Small intestine (tissue), 7 donors: ENCODE data around the gene ATXN7. TPM values are rescaled to one million over a fixed set of nuclear protein-coding genes. Genes with fewer than 3 reads are reported as not detected.

Source experiments
- DNase-seq, 2 donors: peaks; one replicate each; pipeline versions ENCODE4 v3.0.0 to v3.0.0-alpha.2; 2013
- FAIRE-seq: peaks from 2 replicates; lab custom pipeline; 2012; peaks lifted over from hg19 to GRCh38; lab: Jason Lieb, UNC
- H3K27ac ChIP-seq, 3 donors: one replicate each; pipeline ENCODE4 v1.5.1; 2013; ENCODE audit warnings: low read length in 2 of 3, mild to moderate bottlenecking in 2 of 3, control low read depth in 1 of 3, inconsistent platforms in 1 of 3, low read depth in 1 of 3, moderate library complexity in 1 of 3
- H3K27me3 ChIP-seq, 3 donors: one replicate each; pipeline ENCODE4 v1.6.1; 2013; ENCODE audit warnings: low read length in 3 of 3, inconsistent platforms in 1 of 3; ENCODE audit not compliant: control insufficient read depth in 3 of 3, insufficient read depth in 3 of 3
- H3K36me3 ChIP-seq, 3 donors: one replicate each; pipeline ENCODE4 v1.6.1; 2013; ENCODE audit warnings: low read length in 3 of 3, inconsistent platforms in 1 of 3, low read depth in 1 of 3, mild to moderate bottlenecking in 1 of 3, moderate library complexity in 1 of 3; ENCODE audit not compliant: control insufficient read depth in 3 of 3, insufficient read depth in 2 of 3
- H3K4me1 ChIP-seq, 3 donors: one replicate each; pipeline ENCODE4 v1.6.1; 2013; ENCODE audit warnings: low read length in 2 of 3, inconsistent platforms in 1 of 3, low read depth in 1 of 3, mild to moderate bottlenecking in 1 of 3, moderate library complexity in 1 of 3; ENCODE audit not compliant: control insufficient read depth in 3 of 3, insufficient read depth in 2 of 3
- H3K4me3 ChIP-seq, 3 donors: one replicate each; pipeline ENCODE4 v1.5.1; 2013; ENCODE audit warnings: low read length in 3 of 3, control low read depth in 1 of 3, inconsistent platforms in 1 of 3, low read depth in 1 of 3, mild to moderate bottlenecking in 1 of 3, moderate library complexity in 1 of 3
- H3K9me3 ChIP-seq, 2 donors: one replicate each; pipeline ENCODE4 v1.6.1; 2013; ENCODE audit warnings: low read depth in 1 of 2, low read length in 1 of 2; ENCODE audit not compliant: control insufficient read depth in 2 of 2, insufficient read depth in 1 of 2
- WGBS, 3 donors: extraction: QIAGEN DNeasy Blood & Tissue Kit; methylation state at CpG; one replicate each; pipeline ENCODE4 v1.1.7; 2013; 5-methylcytosine and 5-hydroxymethylcytosine counted together
- polyA plus RNA-seq, 4 donors: library from polyadenylated mRNA; stranded (reverse) in 3 of 4; unstranded in 1 of 4; fragments of 200-250 nt in 3 of 4; fragments of 120-200 nt in 1 of 4; gene quantifications; one replicate each; pipeline versions ENCODE4 v1.2.1 to v1.2.3, GENCODE V29; 2013
- donor health status: healthy with polysubstance abuse.
- donor health status: control.
- donor health status: control.
- donor health status: Bipolar disorder and iron deficiency.
- donor health status: healthy.

Gene ATXN7
- polyA plus RNA-seq, 4 donors, result 2.4 to 17.0 (median 5.3) TPM

DNA sequence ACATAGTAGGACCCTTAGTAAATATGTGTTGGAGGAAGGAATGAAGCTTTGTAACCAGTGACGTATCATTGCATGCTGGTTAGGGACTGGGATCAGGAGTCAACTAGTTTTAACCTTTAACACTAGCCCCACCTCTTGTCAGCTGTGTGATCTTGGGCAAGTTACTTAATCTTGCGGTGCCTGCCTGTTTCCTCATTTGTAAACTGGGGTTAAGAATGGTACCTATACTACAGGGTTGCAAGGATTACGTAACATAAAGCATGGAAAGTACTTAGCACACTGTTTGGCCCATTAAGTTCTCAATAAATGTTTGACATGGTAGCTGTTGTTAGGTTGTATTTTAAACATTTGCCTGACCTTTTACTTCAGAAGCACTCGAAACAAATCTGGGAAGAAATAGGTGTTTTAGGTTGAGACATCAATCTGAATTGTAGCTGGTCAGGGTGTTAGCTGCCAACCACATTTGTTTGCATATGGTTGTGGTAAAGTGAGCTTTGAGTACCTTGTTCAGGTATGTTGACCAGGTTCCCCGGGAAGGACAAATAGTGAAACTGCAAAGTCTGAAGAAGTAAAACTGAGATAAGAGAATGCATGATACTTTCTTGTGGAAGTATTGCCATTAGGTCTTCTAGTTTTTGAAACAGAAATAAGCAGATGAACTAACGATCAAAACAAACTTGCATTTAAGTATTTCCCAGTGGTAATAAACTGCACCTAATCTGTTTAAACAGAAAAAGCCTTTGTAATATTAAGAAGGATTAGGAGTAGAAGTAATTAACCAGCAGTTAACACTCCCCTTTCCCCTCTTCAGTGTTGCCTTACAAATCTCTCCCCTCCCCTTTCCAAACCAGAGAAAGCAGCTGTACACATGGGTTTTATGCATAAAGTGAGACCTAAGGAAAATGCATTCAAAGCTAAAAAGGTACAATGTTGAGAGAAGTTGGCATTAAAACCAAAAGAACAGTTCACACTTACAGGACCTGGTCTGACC is 74.3 kb downstream of the ATXN7 start:
- Histone ChIP-seq H3K4me1 (peaks cover 7 to 14% (median 8%) of the 10 kb centered on the region in 3 donors), H3K36me3 (peaks cover 0 to 3% (median 2%) of the 10 kb centered on the region in 3 donors), H3K27ac (peak overlapping the region in 1 of 3 donors; percentile 58), H3K4me3 (no peak overlapping the region), H3K27me3 (no peaks in the 10 kb centered on the region), H3K9me3 (no peaks in the 10 kb centered on the region)
- FAIRE-seq, result no peak
- peak; percentile 69 to 72 for DNase-seq
- WGBS, 3 donors, result 39 to 54% (median 46%) methylated on average over 6 of the region's 6 CpGs

DNA sequence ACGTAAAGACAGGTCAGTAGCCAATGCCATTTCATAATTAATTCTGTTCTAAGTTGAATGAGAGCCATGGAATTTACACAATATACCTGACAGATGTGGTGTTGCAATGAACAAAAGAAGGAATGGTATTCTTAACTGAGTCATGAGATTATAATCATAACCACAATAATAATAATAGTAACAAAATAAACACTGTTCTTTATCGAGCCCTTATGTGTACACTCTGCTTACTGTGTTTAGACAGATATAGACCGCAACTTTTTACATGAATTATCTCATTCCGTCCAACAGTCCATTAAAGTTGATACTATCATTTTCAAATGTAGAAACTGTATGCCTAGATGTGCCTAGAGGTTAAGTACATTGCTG is 76.7 kb downstream of the ATXN7 start:
- no peak for FAIRE-seq
- Histone ChIP-seq H3K9me3 (no peaks in the 10 kb centered on the region), H3K27me3 (no peaks in the 10 kb centered on the region), H3K27ac (no peak overlapping the region), H3K4me3 (no peak overlapping the region), H3K4me1 (peaks cover 5 to 13% (median 8%) of the 10 kb centered on the region in 3 donors), H3K36me3 (peaks cover 0 to 2% (median 2%) of the 10 kb centered on the region in 3 donors)
- no peak for DNase-seq
- WGBS, 3 donors, result 82 to 90% (median 86%) methylated on average over 4 of the region's 4 CpGs

DNA sequence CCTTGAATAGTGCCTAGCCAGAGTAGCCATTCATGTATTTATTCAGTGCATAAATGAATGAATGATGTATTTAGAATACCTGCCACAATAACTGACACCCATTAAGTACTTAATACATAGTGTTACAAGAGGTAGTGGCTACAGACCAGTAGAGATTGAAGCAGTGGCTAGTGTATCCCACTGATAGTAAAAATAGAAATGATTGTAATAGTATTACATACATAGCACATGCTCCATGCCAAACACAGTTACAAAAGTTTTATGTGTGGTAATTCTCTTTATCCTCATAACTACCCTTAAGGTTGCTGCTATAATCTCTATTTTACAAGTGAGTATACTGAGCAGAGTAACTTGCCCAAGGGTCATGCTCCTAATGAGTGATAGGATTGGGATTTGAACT is 78.9 kb downstream of the ATXN7 start:
- Histone ChIP-seq H3K4me1 (peaks cover 0 to 8% (median 0%) of the 10 kb centered on the region in 3 donors), H3K27ac (no peak overlapping the region), H3K9me3 (no peaks in the 10 kb centered on the region), H3K4me3 (no peak overlapping the region), H3K36me3 (peaks cover 0 to 6% (median 2%) of the 10 kb centered on the region in 3 donors), H3K27me3 (no peaks in the 10 kb centered on the region)
- no peak for FAIRE-seq
- no peak for DNase-seq

DNA sequence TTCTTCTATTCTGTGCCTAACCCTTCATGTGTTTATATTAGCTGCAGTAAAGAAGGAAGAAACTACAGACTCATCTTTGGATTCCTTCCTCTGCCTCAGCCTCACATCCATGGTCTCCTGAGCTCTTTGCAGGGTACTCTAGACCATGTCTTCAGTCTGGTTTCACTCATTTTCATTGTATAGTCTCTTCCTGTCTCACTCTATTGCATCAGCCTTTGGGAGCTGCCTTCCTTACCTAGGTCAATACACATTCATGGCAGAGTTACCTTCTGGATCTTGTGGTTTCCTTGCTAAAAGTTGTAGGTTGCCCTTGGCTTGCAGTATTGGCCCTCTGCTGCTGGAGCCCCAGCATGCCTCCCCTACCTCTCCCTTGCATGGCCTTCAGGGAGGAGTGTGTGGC is 80.0 kb downstream of the ATXN7 start:
- no peak for FAIRE-seq
- no peaks in the 10 kb centered on the region for H3K27me3 ChIP-seq
- H3K36me3 ChIP-seq, result peaks cover 0 to 6% (median 2%) of the 10 kb centered on the region in 3 donors
- no peaks in the 10 kb centered on the region for H3K9me3 ChIP-seq
- no peak overlapping the region for H3K27ac ChIP-seq
- no peak overlapping the region for H3K4me3 ChIP-seq
- no peak for DNase-seq
- H3K4me1 ChIP-seq, result peaks cover 0 to 8% (median 5%) of the 10 kb centered on the region in 3 donors

DNA sequence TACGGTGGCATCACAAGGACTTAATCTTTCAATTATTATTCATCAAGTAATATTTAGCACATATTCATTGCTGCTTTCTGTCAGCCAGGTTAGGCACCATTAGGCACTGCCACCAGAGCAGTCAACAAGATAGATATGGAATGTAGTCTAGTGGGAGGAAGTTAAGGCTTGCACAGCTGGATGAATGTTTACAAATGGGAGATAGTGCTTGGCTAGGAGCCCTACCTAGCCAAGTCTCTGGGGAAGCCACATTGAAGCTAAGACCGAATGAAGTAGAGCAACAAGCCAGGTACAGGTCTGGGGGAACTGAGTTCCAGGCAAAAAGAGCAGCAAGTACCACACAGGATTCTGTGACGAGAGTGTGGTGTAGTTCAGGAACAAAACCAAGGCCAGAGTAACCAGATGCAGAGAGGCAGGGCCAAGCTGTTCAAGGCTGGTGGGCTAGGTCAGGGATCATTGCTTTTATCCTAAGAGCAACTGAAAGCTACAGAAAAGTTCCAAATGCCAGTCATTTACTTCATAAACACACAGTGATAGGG is 82.0 kb downstream of the ATXN7 start:
- H3K36me3 ChIP-seq, result peaks cover 0 to 8% (median 0%) of the 10 kb centered on the region in 3 donors
- no peaks in the 10 kb centered on the region for H3K9me3 ChIP-seq
- H3K4me1 ChIP-seq, result peaks cover 0 to 9% (median 5%) of the 10 kb centered on the region in 3 donors
- no peak overlapping the region for H3K4me3 ChIP-seq
- no peak overlapping the region for H3K27ac ChIP-seq
- WGBS, 3 donors, result 72 to 83% (median 77%) methylated on average over 3 of the region's 3 CpGs
- H3K27me3 ChIP-seq, result no peaks in the 10 kb centered on the region
- DNase-seq (no peak), FAIRE-seq (no peak)

DNA sequence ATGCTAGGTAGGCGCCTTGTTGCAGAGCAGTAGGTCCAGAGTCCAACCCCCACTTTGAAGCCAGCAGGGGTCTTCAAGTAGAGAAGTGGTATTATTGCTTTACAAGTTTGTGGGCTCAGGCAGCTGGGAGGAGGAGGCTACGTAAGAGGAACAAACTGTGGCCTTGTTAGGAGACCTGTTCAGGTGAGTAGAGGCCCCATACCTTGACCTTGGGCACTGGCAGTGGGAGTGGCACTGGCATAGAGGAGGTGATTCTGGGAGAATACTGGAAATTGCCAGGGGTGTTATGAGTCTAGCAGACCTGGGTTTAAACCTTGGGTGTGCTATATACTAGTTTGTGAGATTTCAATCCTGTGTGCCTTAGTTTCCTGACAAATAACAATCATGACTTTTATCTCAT is 83.1 kb downstream of the ATXN7 start:
- FAIRE-seq (no peak), DNase-seq (no peak)
- Histone ChIP-seq H3K27ac (no peak overlapping the region), H3K4me1 (peaks cover 0 to 9% (median 5%) of the 10 kb centered on the region in 3 donors), H3K9me3 (no peaks in the 10 kb centered on the region), H3K27me3 (no peaks in the 10 kb centered on the region), H3K36me3 (peaks cover 0 to 8% (median 0%) of the 10 kb centered on the region in 3 donors), H3K4me3 (no peak overlapping the region)
- 78 to 90% (median 90%) methylated on average over 2 of the region's 2 CpGs for WGBS, 3 donors

DNA sequence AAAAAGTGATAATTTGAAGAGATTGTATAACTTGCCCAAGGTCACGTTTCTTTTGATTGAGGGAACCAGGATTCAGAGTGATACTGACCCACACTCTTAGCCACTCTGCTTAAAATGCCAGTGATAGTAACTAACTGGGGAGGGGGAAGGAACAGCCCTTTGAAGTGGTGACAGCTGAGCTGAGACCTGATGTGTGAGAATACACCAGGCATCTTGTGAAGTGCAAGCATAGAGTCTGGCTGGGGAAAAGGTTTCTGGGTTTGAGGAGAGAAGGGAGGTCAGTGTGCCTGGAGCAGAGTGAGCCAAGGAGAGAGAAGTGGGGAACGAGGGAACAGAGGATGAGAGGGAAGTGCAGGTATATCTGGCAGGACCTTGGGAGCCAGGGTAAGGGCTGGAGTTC is 83.9 kb downstream of the ATXN7 start:
- DNase-seq (no peak), FAIRE-seq (no peak)
- Histone ChIP-seq H3K27ac (no peak overlapping the region), H3K9me3 (no peaks in the 10 kb centered on the region), H3K36me3 (peaks cover 0 to 8% (median 0%) of the 10 kb centered on the region in 3 donors), H3K4me1 (peaks cover 0 to 9% (median 5%) of the 10 kb centered on the region in 3 donors), H3K4me3 (no peak overlapping the region), H3K27me3 (no peaks in the 10 kb centered on the region)
- whole genome bisulfite sequencing, 3 donors, result 79 to 87% (median 80%) methylated on average over 2 of the region's 2 CpGs

DNA sequence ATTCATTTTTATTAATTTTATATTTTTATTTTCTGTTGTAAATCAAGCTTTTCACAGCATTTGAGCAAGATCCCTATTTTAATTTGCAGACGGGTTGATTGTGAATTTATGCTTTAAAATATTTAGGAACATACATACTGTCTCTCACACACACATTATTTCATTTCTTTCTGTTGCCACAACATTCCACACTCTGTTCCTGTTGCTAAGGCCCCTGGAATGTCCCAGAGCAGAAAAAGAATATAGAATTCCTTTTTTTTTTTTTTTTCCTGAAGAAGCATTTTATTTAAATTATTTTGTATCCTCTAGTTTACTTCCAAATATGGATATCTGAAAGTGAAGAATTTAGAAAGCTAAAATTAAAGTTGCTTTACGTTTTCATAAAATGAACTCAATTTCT is 85.3 kb downstream of the ATXN7 start:
- WGBS, 3 donors, result 71 to 94% (median 94%) methylated on average over 2 of the region's 2 CpGs
- no peaks in the 10 kb centered on the region for H3K27me3 ChIP-seq
- no peaks in the 10 kb centered on the region for H3K9me3 ChIP-seq
- no peak overlapping the region for H3K27ac ChIP-seq
- no peak for FAIRE-seq
- no peak for DNase-seq
- peaks cover 0 to 9% (median 3%) of the 10 kb centered on the region in 3 donors for H3K36me3 ChIP-seq
- H3K4me1 ChIP-seq, result peaks cover 0 to 9% (median 3%) of the 10 kb centered on the region in 3 donors
- no peak overlapping the region for H3K4me3 ChIP-seq
